ENCODE measurements around the gene CD74. TPM values are rescaled to one million over a fixed set of nuclear protein-coding genes. Genes with fewer than 3 reads are reported as not detected.

The CD74 gene
- polyA plus RNA-seq (2011; rRNA removed) (not detected in 2 replicates), polyA plus RNA-seq (2017; fragmentation: RNase III; extraction: RNeasy Plus Mini Kit Qiagen cat#74134 plus additional on column Dnase treatment) (not detected in 3 replicates), polyA minus RNA-seq (2011; rRNA and poly(A)+ RNA removed) (not detected in 2 replicates)
- polyA plus RNA-seq (2012; cell fraction: cytosol; rRNA removed), result 0.06 and 0.19 TPM in 2 replicates
- polyA plus RNA-seq (2012; cell fraction: nucleus; rRNA removed), result 0.11 TPM in 1 of 2 replicates, not detected in the other

DNA sequence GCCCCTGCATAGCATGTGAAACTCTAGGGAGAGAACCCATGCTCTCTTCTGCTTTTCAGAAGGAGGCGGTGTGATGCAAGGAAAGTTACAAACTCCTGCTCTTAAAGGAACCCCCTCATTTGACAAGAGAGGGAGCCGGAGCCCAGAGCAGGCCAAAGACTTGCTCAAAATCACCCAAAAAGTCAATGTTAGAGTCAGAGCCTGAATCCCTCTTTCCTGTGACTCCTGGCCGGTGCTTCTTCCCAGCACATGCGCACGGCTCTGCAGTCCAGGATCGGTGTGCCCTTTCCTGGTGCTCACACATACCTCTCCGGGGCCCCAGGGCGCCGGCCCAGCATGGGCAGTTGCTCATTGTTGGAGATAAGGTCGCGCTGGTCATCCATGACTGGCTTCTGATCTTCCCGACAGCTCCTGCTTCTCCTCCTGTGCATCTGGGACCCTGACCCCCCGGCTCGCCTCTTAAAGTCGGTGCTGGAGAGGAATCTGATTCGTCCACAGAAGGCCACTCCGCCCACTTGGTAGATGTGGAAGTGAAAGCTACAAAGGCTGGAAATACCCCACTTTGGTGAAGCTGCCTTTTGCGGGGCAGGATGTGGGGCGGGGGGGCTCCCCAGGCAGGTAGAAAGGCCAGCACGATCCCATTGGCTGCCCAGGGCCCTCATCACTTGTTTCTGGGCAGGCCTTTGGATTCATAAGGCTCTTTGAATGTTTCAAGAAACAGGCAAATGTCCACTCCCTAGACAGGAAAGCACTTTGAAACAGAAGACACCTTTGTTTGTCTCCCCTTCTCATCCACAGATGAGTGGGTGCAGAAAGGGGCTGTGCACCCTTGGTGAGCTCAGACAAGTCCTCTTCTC lies at the start of gene CD74:
Gene CD74, minus strand, starts transcription at position 592 of the 857 bp plus-strand sequence. Its CDS starts 161 bp downstream, at position 431.
- WGBS (ENCODE audit: missing lambda C conversion rate), result 74% methylated on average over 19 of the region's 20 CpGs

DNA sequence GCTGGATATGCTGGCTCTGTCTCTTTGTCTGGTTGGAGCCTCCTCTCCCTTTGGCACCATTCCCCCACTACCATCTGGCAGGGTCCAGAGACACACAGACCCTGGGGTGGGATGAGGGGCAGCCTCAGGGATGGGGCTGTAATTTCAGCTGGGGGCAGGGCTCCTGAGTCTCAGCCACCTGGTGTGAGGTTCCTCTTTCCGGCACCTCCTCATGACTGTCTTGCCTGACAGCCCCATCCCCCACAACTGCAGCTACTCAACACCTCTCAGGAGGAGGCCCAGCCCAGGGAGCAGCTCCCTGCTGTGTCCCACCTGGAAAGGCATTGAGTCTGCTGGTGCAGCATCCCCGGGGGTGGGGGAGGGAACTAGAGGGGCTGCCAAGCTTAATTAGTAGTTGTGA lies 48.5 kb upstream of the CD74 start:
- Histone ChIP-seq H3K4me1 (peaks cover 45% of the 10 kb centered on the region), H3K9me3 (no peaks in the 10 kb centered on the region), H3K4me2 (peak overlapping the region; percentile 17; the same call in 2 of the 3 replicates), H3K4me3 (no peak overlapping the region), H3K27ac (peak overlapping the region; percentile 61 to 85)
- ChIA-PET POLR2A (no interaction called here), CTCF (interaction anchor here (0.6 to 13.5 kb wide), 9 partner anchors 11 to 386 kb away, joined by 3 to 211 read pairs (median 7); partner anchors contain the start of genes RPS14 and SMIM3)
- no peak for TF ChIP-seq MAFK (IDR thresholded peaks at IDR 0.05; ENCODE audit: partially characterized antibody)
- TF ChIP-seq EHF (CRISPR knock-in tag; IDR thresholded peaks at IDR 0.05), result no peak
- TF ChIP-seq MYC (IDR thresholded peaks at IDR 0.05; ENCODE audit: borderline replicate concordance, low read length), result no peak
- TF ChIP-seq BHLHE40 (IDR thresholded peaks at IDR 0.05; ENCODE audit: low read depth, low read length), result no peak
- no peak for TF ChIP-seq FOSB (CRISPR knock-in tag; IDR thresholded peaks at IDR 0.05)
- TF ChIP-seq HEYL (CRISPR knock-in tag; IDR thresholded peaks at IDR 0.05), result no peak
- no peak for TF ChIP-seq JUN (IDR thresholded peaks at IDR 0.05)
- TF ChIP-seq RAD21 (conservative IDR thresholded peaks at IDR 0.05 in 1 of 2, IDR thresholded peaks at IDR 0.05 in 1 of 2), result no peak
- TF ChIP-seq NPAS2 (CRISPR knock-in tag; IDR thresholded peaks at IDR 0.05; ENCODE audit: borderline replicate concordance), result no peak
- no peak for TF ChIP-seq KDM1A (IDR thresholded peaks at IDR 0.05; ENCODE audit: low read depth)
- no peak for TF ChIP-seq FOSL2 (IDR thresholded peaks at IDR 0.05)
- TF ChIP-seq FOSL2 (CRISPR knock-in tag; IDR thresholded peaks at IDR 0.05), result no peak
- TF ChIP-seq, protein P1, sequence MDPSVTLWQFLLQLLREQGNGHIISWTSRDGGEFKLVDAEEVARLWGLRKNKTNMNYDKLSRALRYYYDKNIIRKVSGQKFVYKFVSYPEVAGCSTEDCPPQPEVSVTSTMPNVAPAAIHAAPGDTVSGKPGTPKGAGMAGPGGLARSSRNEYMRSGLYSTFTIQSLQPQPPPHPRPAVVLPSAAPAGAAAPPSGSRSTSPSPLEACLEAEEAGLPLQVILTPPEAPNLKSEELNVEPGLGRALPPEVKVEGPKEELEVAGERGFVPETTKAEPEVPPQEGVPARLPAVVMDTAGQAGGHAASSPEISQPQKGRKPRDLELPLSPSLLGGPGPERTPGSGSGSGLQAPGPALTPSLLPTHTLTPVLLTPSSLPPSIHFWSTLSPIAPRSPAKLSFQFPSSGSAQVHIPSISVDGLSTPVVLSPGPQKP (IDR thresholded peaks at IDR 0.05; ENCODE audit: low read depth, low read length), result no peak
- TF ChIP-seq, protein P2, sequence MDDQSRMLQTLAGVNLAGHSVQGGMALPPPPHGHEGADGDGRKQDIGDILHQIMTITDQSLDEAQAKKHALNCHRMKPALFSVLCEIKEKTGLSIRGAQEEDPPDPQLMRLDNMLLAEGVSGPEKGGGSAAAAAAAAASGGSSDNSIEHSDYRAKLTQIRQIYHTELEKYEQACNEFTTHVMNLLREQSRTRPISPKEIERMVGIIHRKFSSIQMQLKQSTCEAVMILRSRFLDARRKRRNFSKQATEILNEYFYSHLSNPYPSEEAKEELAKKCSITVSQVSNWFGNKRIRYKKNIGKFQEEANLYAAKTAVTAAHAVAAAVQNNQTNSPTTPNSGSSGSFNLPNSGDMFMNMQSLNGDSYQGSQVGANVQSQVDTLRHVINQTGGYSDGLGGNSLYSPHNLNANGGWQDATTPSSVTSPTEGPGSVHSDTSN (IDR thresholded peaks at IDR 0.05), result no peak
- TF ChIP-seq ZNF302 (CRISPR knock-in tag; IDR thresholded peaks at IDR 0.05), result no peak
- TF ChIP-seq NR3C1 (IDR thresholded peaks at IDR 0.05), result no peak
- no peak for TF ChIP-seq SREBF2 (IDR thresholded peaks at IDR 0.05)
- TF ChIP-seq CEBPB (IDR thresholded peaks at IDR 0.05), result no peak
- no peak for DNase-seq (ENCODE audit: low read depth in 1 of 2, low spot score in 1 of 2)
- ATAC-seq, result no peak
- no peak for FAIRE-seq
- 43% methylated on average over 2 of the region's 2 CpGs for WGBS (ENCODE audit: missing lambda C conversion rate)

More for the DNA sequence above, at the start of gene CD74:
- no peak for FAIRE-seq
- Histone ChIP-seq H3K4me1 (peaks cover 4% of the 10 kb centered on the region), H3K9me3 (no peaks in the 10 kb centered on the region), H3K4me3 (no peak within 1 kb of the TSS), H3K27ac (no peak within 1 kb of the TSS), H3K4me2 (no peak within 1 kb of the TSS)
- ChIA-PET CTCF (interaction anchor here (0.5 to 1.2 kb wide), 2 partner anchors 282 to 451 kb away, joined by 3 read pairs; no protein-coding TSS in a partner anchor), POLR2A (no interaction called here)
- DNase-seq (ENCODE audit: low read depth in 1 of 2, low spot score in 1 of 2), result no peak
- peak in 1 of 2 experiments; percentile 34; a peak in 3 of 6 replicates for ATAC-seq
- peak; percentile 98 for TF ChIP-seq RFX5 (IDR thresholded peaks at IDR 0.05)
- no peak for TF ChIP-seq SMC3 (IDR thresholded peaks at IDR 0.05)

DNA sequence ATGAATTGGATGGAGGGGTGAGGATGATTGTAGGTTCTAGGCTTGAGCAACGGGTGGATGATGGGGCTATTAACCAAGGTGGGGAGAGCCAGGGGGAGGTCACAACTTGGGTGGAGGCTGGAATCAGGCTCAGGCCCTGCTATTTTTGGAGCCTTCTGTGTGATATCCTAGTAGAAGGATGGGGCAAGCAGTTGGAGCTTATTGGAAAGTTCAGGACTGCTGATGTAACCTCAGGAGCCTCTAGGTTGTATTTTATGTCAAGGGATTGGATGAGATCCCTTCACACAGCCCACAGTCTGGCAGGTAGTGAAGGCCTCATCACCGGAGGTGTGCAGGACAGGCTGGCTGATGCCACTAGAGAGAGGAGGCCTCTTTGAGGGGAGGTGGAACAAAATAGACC lies 48.1 kb upstream of the CD74 start:
- 89% methylated on average over 2 of the region's 2 CpGs for WGBS (ENCODE audit: missing lambda C conversion rate)
- ChIA-PET CTCF (interaction anchor here (0.6 to 13.5 kb wide), 15 partner anchors 10 to 387 kb away, joined by 3 to 211 read pairs (median 10); partner anchors contain the start of genes MYOZ3, RPS14, SMIM3 and SYNPO), POLR2A (no interaction called here)
- H3K4me1 ChIP-seq, result peaks cover 45% of the 10 kb centered on the region
- H3K9me3 ChIP-seq, result no peaks in the 10 kb centered on the region
- TF ChIP-seq, protein P3, sequence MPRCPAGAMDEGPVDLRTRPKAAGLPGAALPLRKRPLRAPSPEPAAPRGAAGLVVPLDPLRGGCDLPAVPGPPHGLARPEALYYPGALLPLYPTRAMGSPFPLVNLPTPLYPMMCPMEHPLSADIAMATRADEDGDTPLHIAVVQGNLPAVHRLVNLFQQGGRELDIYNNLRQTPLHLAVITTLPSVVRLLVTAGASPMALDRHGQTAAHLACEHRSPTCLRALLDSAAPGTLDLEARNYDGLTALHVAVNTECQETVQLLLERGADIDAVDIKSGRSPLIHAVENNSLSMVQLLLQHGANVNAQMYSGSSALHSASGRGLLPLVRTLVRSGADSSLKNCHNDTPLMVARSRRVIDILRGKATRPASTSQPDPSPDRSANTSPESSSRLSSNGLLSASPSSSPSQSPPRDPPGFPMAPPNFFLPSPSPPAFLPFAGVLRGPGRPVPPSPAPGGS (IDR thresholded peaks at IDR 0.05), result no peak
- no peak for TF ChIP-seq HOXB13 (CRISPR knock-in tag; IDR thresholded peaks at IDR 0.05; ENCODE audit: low read depth)
- no peak for TF ChIP-seq FOSL2 (IDR thresholded peaks at IDR 0.05)
- no peak for TF ChIP-seq FOSL2 (CRISPR knock-in tag; IDR thresholded peaks at IDR 0.05)
- TF ChIP-seq CBX8 (IDR thresholded peaks at IDR 0.05), result no peak
- no peak for TF ChIP-seq EHMT2 (IDR thresholded peaks at IDR 0.05; ENCODE audit: low read depth)
- TF ChIP-seq CHD4 (IDR thresholded peaks at IDR 0.05; ENCODE audit: borderline replicate concordance), result no peak
- no peak for TF ChIP-seq SMC3 (IDR thresholded peaks at IDR 0.05)
- no peak for TF ChIP-seq ZFP36 (IDR thresholded peaks at IDR 0.05; ENCODE audit: borderline replicate concordance, partially characterized antibody)
- TF ChIP-seq RFX5 (IDR thresholded peaks at IDR 0.05), result no peak
- no peak for TF ChIP-seq POLR2A (IDR thresholded peaks at IDR 0.05; ENCODE audit: low read length)
- no peak for TF ChIP-seq MAFK (IDR thresholded peaks at IDR 0.05; ENCODE audit: partially characterized antibody)
- TF ChIP-seq HOXB5 (CRISPR knock-in tag; IDR thresholded peaks at IDR 0.05), result no peak
- no peak for TF ChIP-seq SREBF2 (IDR thresholded peaks at IDR 0.05)
- no peak for TF ChIP-seq EHF (CRISPR knock-in tag; IDR thresholded peaks at IDR 0.05)
- H3K27ac ChIP-seq, result peak overlapping the region; percentile 61 to 85
- no peak overlapping the region for H3K4me3 ChIP-seq
- DNase-seq (ENCODE audit: low read depth in 1 of 2, low spot score in 1 of 2) (no peak), ATAC-seq (no peak), FAIRE-seq (no peak)
- H3K4me2 ChIP-seq, result peak overlapping the region; percentile 17; the same call in 2 of the 3 replicates

Measured in A549 (cell line).